AG09319 (cell line): Measurements from ENCODE around the gene MEGF9.

Experiments used
- DNase-seq: peaks from one replicate; pipeline ENCODE4 v3.0.0-alpha.2; 2010; ENCODE audit warnings: low read depth; ENCODE audit errors: extremely low read depth
- TF ChIP-seq, protein P1 (sequence below): IDR thresholded peaks from 2 replicates; pipeline ENCODE4 v1.5.1; 2011; ENCODE audit warnings: low read depth, mild to moderate bottlenecking, inconsistent platforms, low read length, moderate library complexity

Gene MEGF9

GRCh38 chr9:120702075-120702474, 12.2 kb downstream of the MEGF9 start:
- no peak for DNase-seq
- TF ChIP-seq, protein P1, sequence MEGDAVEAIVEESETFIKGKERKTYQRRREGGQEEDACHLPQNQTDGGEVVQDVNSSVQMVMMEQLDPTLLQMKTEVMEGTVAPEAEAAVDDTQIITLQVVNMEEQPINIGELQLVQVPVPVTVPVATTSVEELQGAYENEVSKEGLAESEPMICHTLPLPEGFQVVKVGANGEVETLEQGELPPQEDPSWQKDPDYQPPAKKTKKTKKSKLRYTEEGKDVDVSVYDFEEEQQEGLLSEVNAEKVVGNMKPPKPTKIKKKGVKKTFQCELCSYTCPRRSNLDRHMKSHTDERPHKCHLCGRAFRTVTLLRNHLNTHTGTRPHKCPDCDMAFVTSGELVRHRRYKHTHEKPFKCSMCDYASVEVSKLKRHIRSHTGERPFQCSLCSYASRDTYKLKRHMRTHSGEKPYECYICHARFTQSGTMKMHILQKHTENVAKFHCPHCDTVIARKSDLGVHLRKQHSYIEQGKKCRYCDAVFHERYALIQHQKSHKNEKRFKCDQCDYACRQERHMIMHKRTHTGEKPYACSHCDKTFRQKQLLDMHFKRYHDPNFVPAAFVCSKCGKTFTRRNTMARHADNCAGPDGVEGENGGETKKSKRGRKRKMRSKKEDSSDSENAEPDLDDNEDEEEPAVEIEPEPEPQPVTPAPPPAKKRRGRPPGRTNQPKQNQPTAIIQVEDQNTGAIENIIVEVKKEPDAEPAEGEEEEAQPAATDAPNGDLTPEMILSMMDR: no peak

- TF ChIP-seq, protein P1: no peak
- DNase-seq: no peak
Measured at GRCh38 chr9:120701248-120701647, 13.0 kb downstream of the MEGF9 start.

DNA sequence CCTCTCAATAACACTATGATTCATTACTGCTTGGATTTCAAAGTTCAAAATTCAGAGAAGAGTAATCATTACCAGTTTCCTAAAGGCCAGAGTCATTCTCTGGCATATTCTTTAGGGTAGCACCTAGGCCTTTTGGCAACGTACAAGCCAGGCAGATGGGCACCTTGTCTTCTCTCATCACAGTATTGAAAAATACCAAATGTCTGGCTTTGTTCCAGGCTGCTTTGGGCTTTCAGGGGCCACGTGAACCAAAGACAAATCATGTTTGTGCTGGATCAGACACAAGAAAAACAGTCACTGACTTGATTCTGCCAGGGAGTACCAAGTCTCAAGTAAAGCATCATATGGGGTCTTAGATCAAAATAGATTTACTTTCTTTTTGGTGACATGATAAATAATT, 15.5 kb downstream of the MEGF9 start:
- TF ChIP-seq, protein P1: no peak
- DNase-seq: no peak

DNA sequence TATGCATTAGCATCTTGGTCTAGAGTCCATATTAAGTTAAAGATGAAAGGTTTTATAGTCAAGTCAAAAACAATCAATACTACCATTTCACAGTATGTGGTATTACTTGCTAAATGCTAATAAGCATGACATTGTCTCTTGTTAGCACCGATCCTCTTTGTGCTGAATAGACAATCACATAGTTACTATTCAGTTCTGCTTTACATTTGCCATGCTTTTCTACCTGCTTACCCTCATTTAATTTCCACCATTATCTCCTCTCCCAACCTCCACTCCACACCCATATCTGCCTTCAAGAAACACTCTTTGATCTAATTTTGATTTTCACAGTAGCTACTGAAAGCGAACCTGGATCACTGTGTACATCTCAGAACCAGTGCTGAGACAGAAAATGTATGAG, 16.8 kb downstream of the MEGF9 start:
- TF ChIP-seq, protein P1: no peak
- no peak for DNase-seq

DNA sequence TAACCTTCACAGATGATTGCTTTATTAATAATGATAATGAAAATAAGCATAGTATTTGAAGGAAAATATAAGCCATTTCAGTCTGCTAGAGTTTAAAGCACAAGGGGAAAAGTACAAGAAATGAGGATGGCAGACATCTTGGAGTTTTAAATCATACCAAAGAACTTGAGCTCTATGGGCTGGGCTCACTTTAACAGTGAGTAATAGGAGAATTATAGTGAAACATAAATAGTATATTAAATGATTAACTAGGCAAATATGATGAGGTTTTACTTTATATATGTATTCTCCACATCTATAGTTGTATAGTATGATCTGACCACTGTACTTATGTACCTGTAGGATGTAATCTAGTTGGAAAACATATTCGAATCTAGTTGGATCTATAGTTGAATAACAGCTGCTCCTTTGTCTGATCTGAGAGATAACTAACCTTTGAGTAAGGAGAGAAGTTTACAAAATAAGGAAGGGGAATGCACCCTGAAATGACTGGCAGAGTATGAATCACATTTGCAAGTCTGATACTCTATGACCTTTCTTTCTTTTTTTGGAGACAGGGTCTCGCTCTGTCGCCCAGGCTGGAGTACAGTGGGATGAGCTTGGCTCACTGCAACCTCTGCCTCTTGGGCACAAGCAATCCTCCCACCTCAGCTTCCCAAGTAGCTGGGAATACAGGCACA, 17.6 kb downstream of the MEGF9 start:
- no peak for DNase-seq
- TF ChIP-seq, protein P1: no peak

DNA sequence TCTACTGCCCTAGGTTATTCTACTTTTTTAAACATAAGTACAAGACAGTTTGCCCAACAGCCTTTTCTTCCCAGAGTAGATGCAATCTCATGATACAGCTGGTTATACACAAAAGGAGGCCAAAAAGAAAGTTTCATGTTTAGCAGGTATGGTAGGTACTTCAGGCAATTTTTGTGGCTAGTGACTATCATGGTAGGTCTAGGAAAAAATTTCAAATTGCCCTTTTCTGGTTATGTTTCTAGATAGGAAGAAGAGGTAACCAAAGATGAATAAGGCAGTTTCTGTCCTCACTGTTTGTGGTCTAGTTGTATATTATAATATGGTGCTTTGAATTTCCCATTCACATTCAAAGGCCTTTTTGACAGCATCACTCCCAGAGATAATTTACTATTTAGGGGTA, 19.7 kb downstream of the MEGF9 start:
- no peak for DNase-seq

DNA sequence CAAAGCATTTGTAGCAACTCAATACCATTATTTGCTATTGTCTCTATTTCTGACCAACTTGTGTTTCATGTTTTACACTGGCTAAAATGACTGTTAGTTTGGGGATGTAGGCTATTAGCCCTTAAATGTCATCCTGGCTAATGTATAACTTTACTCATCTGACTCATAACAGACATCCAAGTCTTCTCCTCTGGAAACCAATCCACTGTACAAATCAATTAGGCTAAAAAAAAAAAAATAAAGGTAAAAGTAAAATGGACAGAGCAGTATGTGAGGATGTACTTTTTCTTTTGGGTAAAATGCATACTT, 20.6 kb downstream of the MEGF9 start:
- no peak for DNase-seq
- TF ChIP-seq, protein P1: no peak

More for the DNA sequence above, 19.7 kb downstream of the MEGF9 start:
- TF ChIP-seq, protein P1: no peak
